GM21737 (cell line): ENCODE results near the gene CDRT4.
"Not testable (repeated sequence)": the region's sequence is repeated elsewhere in the genome, so short reads cannot be mapped to it uniquely, and the experiment has no call there.

Source experiments
- ATAC-seq: cut with Tn5 transposase; IDR thresholded peaks from one replicate; pipeline ENCODE4 v1.9.1; 2021; ENCODE audit warnings: mild to moderate bottlenecking, moderate library complexity; ENCODE audit not compliant: unreplicated experiment

Gene CDRT4

DNA sequence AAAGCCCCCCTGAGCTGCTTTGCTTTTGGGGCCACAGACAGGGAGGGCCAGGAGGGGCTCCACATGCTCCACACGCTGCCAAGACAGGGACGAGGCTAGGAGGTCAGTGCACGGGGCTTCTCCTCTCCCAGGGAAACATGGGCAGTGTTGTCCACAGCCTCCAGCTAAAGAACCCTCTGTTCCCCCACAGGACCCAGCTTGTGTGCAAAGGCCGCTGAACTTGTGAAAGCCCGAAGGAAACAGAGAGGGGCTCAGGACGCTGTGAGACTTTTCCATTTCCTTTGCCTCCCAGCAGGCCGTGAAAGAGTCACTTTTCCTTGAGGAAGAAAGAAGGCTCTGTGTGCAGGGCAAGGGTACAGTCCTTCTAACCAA is 9.7 kb downstream of the CDRT4 start:
- ATAC-seq: no peak

DNA sequence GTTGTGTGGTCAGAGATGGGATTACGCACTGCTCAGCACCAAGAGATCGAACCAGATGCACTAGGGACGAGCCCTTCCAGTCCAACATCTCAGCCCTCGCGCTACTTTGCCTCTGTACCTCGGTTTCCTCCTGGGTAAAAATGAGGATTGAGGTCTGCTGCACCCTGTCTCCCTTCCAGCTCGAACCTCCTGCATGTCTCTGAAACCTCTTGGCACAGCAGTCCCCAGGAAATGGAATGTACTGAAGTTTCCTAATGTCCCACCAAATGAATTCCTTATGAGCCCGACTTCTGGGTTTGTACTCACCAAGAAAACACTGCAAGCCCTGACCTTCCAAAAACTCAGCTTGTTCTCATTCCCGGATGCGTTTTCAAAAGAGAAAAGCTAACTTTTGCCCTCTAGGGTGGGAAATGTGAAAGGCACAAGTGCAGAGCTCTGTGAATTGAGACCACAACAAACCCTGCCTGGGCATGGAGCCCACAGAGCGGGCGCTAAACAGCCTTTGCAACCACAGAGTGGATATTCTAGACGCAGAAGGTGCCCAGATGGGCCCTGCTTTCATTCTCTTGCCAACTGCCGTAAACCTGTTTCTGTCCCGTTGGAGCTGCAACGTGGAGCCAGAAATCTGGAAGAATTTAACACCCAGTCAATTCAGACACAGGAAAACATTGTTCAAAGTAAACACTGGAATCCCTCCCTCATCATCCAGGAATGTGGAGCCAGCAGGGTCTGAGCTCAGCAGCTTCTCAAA is 10.3 kb downstream of the CDRT4 start:
- ATAC-seq: no peak

DNA sequence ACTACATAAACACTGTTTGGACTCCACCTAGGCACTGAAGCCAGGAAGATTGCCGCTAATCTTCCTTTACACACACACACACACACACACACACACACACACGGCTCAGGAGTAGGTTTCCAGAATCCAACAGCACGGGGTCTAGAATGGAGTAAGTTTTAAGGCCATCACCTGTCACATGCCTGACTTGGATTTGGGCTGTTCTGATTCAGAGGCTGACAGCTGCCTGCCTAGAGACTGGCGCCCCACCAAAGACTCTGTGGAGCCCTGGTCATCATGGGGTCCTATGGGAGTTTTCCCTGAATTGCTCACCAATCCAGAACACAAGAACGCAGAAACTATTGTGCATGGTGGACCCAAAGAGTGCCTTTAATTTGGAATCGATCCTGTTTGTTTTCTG is 10.9 kb downstream of the CDRT4 start:
- ATAC-seq: no peak

DNA sequence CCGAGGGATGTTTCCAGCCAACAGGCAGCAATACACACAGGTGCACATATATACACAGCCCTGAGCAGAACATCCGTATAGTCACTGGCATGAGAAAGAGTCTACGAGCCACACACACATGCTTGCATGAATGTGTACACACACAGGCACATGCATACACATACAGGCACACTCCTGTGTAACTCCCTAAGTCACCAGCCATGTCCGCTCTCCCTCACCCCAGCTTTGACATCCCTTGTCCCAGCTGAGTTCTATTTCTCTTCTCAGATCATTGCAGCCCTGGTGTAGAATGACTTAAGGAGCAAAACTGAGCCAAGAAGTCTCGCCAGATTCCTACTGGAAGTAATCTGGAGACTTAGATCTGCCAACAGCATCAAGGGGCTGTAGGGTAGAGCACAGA is 13.1 kb downstream of the CDRT4 start:
- ATAC-seq: no peak

DNA sequence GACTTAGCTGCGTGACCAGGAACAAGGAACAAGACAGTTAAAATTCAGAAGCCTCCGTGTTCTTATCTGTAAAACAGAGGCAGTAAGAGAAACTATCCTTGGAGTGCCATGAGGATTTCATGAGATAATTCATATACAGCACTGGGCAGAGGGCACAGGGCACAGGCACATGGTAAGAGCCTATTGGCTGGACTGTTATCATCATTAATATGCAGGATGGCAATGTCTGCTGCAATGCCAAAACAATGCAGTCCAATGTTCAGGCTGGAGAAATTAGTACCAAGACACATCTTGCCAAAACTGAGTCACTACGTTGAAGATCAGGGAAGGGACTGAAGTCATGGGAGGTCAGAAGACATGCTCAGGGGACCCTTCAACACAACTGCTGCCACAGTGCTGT is 13.6 kb downstream of the CDRT4 start:
- ATAC-seq: no peak

DNA sequence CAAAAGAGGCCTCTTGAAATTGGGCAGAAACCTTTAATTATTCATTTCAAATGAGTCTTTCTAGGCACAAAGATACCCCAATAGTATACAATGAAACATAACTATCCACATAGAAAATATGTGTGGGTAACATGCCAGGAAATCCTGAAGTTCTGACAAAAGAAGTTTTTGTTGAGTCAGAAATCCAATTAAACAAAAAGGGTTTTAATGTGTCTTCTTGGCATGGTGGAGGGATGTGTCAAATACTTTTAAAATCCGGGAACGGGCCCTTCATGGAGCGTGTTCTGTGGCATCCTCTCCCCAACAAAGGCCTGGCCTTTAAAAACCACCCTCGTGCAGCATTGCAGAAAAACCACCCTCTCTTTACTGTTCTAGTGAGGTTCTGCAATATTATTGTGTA is 14.2 kb downstream of the CDRT4 start:
- no peak for ATAC-seq

DNA sequence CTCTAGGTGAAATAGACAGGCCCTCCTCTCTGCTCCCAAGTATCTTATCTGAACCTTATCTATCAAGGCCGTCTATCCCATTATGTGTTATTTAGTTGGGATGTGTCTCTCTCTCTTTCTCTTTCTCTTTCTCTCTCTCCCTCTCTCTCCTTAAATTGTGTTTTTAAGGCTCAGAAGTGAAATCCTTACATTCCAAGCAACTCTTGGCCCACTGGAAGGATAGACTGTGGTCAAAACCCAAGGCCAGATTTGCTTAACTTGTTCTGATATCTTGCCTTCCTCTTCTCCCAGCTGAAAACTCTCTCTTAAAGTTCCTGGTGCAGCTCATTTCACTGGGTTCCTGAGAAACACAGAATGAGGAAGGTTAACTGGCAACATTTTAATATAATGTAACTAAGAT is 14.7 kb downstream of the CDRT4 start:
- ATAC-seq: no peak

DNA sequence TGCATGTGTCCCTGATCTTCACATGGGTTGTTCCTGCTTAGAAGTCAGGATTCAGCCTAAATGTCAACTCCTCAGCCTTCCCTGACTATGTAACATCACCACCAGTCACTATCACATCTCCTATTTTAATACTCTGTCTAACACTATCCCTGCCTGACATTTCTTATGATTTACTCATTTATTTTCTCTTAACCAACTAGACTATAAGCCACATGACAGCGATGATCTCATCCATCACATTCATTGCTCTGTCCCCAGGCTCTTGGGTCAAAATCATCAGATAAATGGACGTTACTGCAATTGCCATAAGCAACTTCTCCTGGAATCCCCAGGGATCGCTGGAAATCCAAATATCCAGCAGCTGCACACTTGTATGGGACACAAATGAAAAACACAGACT is 15.7 kb downstream of the CDRT4 start:
- no peak for ATAC-seq

DNA sequence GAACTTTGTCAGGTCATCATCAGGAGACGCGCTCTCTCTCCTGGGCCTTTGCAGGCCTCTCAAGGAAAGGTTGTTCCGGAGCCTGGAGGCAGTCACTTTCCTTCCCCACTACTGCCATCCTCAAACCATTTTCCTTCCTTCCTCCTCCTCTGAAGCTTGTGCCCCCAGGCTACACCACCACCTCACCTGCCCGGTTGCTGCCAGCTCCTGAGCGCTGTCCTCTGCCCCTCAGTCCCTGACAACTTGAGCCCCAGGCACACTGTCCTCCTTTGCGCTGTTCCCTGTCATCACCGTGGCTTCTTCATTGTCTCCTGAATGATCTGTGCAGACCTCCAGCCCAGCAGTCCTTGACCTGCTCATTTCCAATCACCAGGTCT is 18.9 kb downstream of the CDRT4 start:
- no peak for ATAC-seq

DNA sequence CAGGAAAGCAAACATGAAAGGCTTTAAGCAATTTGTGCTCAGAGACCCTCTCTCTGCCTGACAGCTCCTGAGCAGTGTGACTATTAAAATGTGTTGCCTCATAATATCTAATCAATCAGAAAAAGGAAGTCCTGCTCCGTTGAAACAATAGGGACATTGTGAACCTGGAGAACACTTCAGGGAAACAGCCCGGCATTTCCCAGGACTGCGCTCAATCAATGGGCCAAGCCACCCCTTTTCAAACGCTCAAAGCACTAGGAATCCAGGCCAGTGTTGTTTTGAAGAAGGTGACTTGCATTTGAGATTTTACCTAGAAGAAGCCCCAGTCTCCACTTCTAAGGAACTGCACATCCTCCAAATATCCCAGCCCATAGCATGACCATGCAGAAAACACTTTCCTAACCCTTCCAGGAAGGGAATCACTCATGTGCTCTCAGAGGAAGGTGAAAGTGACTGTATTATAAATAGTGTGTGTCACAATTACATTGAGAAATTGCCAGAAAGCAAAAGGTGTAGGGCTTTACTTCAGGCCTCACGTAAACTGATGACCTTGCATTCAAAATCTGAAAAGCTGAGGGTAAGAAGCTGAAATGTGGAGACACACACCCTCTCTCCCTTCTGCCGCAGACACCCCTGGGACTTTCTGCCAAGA is 19.4 kb downstream of the CDRT4 start:
- no peak for ATAC-seq

DNA sequence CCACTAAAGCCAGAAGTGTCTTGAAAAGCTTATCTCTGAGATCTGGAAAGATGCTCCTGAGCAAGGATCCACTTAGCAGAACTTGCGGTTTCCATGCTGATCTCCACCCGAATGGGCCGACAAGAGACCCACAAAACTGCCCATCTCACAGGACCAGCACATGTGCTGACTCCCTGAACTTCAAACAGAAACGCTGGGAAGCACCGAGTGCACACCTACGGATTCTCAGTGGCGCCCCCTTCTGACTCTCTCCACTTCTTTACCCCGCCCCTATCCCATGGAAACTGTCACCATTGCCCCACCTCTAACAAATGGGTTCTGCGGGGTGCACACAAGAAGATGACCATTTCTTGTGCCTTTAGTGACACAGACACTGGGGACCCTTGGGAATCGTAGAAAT is 21.4 kb downstream of the CDRT4 start:
- ATAC-seq: no peak

DNA sequence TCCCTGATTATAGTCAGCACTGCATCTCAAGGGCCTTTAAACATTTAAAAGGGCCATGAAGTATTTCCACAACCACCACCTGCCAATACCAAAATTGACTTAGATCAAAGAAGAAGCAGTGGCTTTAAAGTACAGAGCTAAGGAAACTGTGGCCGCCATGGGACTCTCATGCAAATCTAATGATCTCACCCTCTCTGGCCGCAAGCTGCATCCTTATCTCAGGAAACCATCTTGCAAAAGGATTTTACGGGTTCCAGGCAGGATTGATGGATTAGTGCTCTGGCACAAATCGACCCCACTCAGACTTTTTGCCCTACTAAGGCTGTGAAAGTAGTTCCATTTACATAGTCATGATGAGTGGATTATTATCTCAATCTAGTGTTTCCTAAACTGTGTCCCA is 22.6 kb downstream of the CDRT4 start:
- ATAC-seq: no peak

DNA sequence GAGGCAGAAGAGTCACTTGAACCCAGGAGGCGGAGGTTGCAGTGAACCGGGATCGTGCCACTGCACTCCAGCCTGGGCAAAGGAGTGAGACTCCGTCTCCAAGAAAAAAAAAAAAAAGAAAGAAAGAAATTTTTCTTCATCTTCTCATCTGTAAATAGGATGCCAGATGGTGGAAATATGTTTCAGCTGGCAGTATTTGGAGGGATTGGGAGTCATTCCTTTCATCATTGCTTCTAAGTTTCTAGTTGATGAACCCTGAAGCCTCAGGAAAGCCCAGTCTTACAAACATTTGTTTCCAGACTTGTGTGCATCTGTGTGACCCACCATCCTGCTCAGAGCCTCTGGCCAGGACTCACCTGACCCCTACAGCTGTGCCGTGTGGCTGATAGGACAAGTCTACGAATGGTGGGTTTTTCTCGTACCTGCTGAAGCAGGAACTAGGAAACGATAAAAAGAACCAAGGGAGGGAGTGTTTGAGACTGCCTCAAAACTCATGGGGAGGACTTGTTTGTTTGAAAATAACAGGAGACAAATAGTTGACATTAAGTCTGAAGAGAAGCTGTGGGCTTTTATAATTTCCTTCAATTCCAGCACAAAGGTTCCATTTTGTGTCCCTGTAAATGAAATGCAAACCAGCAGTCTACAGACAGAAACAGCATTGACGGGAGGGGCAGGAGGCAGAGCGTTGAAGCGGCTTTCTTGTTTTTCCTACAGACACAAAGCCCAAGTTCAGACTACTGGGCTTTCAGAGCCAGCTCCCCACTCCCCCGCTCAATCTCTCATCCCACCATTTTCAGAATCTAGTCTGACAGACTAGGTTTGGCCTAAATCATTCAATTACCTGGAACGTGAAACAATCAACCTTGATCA is 24.9 kb downstream of the CDRT4 start:
- no peak for ATAC-seq

DNA sequence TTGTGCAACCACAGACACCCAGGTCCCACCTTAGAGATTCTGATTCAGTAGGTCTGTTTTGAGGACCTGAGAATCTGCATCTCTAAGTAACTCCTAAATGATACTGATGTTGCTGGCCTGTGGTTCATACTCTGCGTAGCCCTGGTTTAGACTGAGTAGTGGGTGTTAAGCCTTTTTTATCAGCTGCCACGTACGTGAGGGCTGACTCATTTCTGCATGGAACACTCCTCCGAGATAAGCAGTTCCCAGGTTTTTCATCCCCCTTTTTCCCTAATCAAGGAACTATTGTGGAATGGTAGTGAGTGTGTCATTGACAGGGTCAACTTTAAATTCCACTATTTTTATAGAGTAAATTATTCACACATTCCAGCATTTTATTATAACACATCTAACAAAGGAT is 26.1 kb downstream of the CDRT4 start:
- ATAC-seq: no peak

DNA sequence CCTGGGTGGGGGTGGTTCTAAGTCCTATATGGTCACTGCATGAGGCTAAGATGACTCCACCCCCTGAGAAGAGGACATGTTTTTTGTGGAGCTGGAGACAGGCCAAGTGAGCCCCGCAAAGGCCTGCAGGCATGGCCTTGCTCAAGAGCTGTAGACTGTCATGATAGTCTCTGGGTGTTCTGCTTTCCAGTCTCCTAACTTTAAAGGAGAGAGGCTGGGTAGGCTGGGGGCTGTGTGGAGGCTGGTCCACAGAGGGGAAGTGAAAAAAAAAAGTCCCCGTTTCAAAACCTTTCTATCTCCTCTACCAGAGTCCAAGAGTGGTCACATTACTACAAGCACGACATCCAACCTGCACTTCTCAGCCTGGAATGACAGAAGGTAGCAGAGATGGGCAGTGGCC is 27.1 kb downstream of the CDRT4 start:
- ATAC-seq: no peak

DNA sequence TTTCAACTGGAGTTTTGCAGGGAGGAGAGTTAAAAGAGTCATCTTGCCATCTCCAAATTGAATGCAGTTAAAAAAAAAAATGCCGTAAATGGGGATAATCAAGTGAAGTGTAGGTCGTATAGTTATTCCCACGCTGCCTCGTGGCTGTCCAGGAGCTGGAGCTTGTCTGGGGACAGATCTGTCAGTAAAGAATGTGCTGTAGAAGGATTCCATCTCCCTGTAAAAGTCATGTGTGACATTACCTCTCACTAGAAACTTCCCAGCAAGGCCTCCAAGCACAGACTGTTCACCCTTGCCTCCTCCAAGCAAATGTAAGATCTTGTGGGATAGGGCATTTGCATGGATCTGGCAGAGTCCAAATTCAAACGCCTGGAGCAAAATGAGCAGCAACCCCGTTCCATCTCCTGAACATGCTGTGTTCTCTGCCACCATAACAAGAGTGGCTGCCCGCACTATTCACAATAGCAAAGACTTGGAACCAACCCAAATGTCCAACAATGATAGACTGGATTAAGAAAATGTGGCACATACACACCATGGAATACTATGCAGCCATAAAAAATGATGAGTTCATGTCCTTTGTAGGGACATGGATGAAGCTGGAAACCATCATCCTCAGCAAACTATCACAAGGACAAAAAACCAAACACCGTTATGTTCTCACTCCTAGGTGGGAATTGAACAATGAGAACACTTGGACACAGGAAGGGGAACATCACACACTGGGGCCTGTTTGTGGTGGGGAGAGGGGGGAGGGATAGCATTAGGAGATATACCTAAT is 28.0 kb downstream of the CDRT4 start:
- ATAC-seq: not testable (repeated sequence)

DNA sequence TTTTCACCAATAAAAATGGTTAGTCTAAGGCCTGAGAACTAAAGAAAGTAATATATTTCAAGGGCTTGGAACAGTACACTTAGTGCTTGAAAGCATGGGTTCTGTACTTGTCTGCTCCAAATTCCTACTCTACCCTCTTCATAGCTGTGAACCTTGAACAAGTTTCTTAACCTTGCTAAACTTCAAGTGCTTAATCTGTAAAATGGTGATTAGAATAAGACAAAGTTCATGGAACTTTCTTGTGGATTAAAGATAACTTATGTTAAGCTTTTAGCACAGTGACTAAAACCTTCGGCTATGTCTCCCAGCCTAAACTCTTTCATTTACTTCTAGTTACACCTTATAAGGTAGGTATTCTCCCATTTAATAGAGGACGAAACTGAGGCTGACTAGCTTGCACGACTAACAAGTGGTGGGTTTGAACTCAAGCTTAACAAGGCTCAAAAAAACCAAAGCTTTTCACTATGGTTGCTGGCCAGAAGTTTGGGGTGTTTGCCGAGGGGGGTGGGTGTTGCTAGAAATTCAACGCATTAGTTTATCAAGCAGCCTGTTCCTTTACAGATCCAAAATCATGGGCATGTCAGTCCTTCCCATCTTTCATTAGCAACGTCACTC is 28.8 kb downstream of the CDRT4 start:
- ATAC-seq: no peak

DNA sequence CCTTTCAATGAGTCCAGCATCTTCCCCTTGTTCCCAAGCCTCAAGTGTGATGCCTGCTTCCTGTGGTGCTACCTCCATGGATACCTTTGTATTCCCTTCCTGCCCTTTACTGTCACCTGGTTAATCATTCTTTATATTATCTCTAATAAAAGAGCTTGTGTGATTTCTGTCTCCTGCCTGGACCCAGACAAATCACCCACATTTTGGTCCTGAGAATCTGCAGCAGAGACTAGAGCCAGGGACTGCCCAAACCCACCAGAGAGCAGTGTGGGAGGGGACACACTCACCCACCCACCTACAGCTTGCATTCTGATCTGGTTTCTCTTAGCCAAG is 30.2 kb downstream of the CDRT4 start:
- no peak for ATAC-seq

DNA sequence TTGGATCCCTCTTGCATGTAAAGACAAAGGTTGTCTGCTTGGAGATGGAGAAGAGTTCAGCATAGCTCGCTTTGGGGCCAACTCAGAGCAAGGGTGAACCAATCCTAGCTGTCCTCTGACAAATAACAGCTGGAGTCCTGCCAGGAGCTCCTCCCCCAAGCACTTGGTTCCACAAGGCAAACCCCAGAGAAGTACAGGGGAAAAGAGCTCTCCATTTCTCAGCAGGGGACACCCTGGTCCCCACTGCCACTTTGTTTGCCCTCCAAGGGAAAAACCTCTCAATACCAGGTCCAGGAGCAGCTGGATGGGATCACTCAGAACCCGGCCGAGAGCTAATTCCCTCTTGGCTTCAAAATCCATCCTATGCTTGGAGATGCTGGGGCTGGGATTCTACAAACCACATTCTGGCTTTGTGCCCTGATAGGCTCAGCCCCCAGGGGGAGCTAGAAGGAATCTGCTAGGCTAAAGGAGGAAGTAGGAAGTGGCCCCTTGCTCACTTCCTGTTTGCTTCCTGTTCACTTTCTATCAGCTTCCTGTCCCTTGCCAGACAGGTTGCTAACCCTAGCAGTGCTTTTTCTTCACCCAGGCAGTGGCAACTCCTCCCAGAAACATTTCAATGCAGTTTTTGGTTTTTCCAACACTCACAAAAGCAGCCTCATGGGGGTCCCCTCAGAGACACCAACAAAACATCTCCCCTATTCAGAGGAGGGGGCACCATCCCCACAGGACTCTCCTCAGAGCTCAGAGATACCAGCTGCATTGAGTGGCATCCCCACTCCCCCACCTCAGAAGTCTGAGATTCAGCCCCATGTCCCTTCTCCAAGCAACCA is 30.7 kb downstream of the CDRT4 start:
- ATAC-seq: no peak

DNA sequence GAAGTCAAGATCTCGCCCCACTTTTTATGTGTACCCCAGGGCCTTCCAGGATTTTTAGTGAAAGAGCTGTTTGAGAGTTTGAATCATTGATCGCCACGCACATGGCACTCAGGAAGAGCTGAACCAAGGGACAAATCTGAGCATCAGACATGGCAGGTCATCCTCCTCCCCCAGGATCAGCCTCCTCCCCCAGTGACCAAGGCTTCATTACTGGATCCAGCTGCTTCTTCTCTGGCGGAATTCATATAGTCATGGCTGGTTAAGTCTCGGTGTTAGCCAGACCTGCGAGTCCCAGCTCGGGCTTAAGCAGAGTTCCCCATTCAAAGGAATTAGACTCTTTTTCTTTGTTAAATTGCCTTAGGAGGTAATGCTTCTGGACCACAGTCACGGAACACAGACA is 32.5 kb downstream of the CDRT4 start:
- no peak for ATAC-seq
